ENCODE measurements around the gene SHLD2.
"Not testable (repeated sequence)": the region's sequence is repeated elsewhere in the genome, so short reads cannot be mapped to it uniquely, and the experiment has no call there.

DNA sequence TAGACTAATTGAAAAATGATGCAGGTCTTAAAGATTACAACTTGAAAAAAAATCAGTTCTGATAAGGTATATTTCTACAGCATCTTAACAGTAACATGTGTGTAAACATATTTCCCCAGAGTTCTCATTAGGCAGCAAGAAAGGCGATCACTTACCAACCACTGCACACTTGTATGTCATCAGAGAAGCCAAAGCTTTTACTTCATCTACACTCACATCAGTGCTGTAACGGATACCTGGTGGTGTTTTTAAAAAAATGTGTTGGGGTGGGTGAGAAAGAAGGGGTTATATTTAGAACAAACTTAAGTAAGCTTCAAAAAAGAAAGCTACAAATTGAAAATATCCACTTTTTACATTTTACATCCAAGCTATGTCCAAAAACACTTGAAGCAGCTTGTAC, 18.6 kb upstream of the SHLD2 start:
- TF ChIP-seq, protein P1, sequence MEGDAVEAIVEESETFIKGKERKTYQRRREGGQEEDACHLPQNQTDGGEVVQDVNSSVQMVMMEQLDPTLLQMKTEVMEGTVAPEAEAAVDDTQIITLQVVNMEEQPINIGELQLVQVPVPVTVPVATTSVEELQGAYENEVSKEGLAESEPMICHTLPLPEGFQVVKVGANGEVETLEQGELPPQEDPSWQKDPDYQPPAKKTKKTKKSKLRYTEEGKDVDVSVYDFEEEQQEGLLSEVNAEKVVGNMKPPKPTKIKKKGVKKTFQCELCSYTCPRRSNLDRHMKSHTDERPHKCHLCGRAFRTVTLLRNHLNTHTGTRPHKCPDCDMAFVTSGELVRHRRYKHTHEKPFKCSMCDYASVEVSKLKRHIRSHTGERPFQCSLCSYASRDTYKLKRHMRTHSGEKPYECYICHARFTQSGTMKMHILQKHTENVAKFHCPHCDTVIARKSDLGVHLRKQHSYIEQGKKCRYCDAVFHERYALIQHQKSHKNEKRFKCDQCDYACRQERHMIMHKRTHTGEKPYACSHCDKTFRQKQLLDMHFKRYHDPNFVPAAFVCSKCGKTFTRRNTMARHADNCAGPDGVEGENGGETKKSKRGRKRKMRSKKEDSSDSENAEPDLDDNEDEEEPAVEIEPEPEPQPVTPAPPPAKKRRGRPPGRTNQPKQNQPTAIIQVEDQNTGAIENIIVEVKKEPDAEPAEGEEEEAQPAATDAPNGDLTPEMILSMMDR (IDR thresholded peaks at IDR 0.05 in 4 of 5, conservative IDR thresholded peaks at IDR 0.05 in 1 of 5): not testable (repeated sequence)
- not testable (repeated sequence) for TF ChIP-seq POLR2A (IDR thresholded peaks at IDR 0.05)

Measured in gastrocnemius medialis (tissue), 4 donors.